ENCODE data around the gene NEUROD2. TPM values are rescaled to one million over a fixed set of nuclear protein-coding genes. Genes with fewer than 3 reads are reported as not detected.

The NEUROD2 gene
- total and polyA plus RNA-seq, 10 of the 15 experiments (the other 5 are each of a cell fraction or from before 2014, with no cell fraction given), result not detected

DNA sequence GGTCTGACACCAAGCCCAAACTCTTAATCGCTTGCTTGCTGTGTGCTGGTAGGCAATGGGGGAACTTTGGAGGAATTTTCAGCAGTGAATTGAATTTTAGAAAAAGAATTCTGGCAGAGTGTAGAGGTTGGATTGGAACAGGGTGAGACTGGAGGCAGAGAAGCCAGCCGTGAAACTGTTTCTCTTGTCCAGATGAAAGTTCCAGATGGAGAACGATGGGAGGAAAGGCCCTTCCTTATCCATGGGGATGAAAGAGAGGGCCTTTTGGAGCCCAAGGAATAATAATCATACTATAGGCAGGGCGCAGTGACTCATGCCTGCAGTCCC, 26.0 kb downstream of the NEUROD2 start:
- CTCF ChIA-PET, result interaction anchor here (0.6 to 1.3 kb wide), 3 partner anchors 27 to 34 kb away, joined by 3 read pairs; no protein-coding TSS in a partner anchor

DNA sequence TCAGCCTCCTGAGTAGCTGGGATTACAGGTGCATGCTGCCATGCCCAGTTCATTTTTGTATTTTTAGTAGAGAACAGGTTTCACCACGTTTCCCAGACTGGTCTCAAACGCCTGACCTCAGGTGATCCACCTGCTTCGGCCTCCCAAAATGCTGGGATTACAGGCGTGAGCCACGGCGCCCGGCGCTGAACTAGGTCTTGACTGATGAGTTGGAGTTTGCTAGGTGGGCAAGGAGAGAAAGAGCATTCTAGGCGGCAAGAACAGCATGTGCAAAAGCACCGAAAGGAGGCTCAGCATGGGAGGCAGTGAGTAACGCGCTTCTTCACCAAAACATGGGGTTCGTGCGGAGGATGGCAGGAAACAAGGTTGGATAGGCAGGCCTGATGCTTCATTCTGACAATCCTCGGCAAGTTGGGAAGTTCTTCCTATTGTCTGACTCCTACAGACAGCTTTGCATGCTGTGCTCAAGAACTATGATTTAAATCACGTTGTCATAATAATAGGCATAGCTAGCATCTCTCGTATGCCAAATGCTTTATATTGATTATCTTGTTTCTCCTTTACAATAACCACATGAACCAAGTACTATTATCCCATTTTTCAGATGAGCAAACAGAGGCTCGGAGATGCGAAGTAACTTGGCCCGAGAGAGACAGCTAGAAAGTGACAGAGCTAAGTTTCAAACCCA, 26.5 kb downstream of the NEUROD2 start:
- Histone ChIP-seq H3K27ac (ENCODE audit: control insufficient read depth, insufficient read depth) (no peak overlapping the region), H3K27me3 (replicated peaks in 1 of 2; ENCODE audit: control insufficient read depth in 2 of 2, insufficient read depth in 2 of 2, low read length in 1 of 2) (peaks cover 0 to 4% of the 10 kb centered on the region in 2 experiments; a peak in 2 of 4 replicates), H3K4me2 (ENCODE audit: control insufficient read depth, insufficient read depth) (no peak overlapping the region), H3K4me1 (ENCODE audit: control insufficient read depth, insufficient read depth, low read length) (no peaks in the 10 kb centered on the region), H2AFZ (ENCODE audit: control insufficient read depth, low read depth, low read length) (no peak overlapping the region), H3K9ac (ENCODE audit: control insufficient read depth, insufficient read depth, low read length) (no peak overlapping the region), H3K9me3 (replicated peaks; ENCODE audit: control insufficient read depth, insufficient read depth, low read length) (no peaks in the 10 kb centered on the region), H3K4me3 (no peak overlapping the region), H4K20me1 (ENCODE audit: control insufficient read depth, insufficient read depth) (no peaks in the 10 kb centered on the region), H3K79me2 (ENCODE audit: control insufficient read depth, insufficient read depth, low read length) (no peaks in the 10 kb centered on the region), H3K36me3 (ENCODE audit: control insufficient read depth in 2 of 2, insufficient read depth in 2 of 2, low read length in 1 of 2) (no peaks in the 10 kb centered on the region)
- TF ChIP-seq CBX5 (IDR thresholded peaks at IDR 0.05; ENCODE audit: low read depth), result no peak
- no peak for TF ChIP-seq FOXM1 (IDR thresholded peaks at IDR 0.05; ENCODE audit: low read depth, low read length)
- no peak for TF ChIP-seq POU2F2 (IDR thresholded peaks at IDR 0.05; ENCODE audit: borderline replicate concordance, low read depth, low read length)
- no peak for TF ChIP-seq RAD21 (IDR thresholded peaks at IDR 0.05; ENCODE audit: insufficient read depth, low read depth, low read length)
- no peak for TF ChIP-seq NR2F1 (conservative IDR thresholded peaks at IDR 0.05)
- no peak for TF ChIP-seq NFYB (IDR thresholded peaks at IDR 0.05; ENCODE audit: insufficient read depth, low read depth, low read length)
- TF ChIP-seq ZNF384 (IDR thresholded peaks at IDR 0.05; ENCODE audit: borderline replicate concordance, low read depth, low read length), result no peak
- TF ChIP-seq LARP7 (IDR thresholded peaks at IDR 0.05), result no peak
- TF ChIP-seq, protein P1, sequence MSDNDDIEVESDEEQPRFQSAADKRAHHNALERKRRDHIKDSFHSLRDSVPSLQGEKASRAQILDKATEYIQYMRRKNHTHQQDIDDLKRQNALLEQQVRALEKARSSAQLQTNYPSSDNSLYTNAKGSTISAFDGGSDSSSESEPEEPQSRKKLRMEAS (IDR thresholded peaks at IDR 0.05; ENCODE audit: low read depth, low read length), result no peak
- in situ Hi-C loops (cut with MboI) (no loop called here), intact Hi-C loops (cut with micrococcal nuclease; ENCODE audit: unreplicated experiment) (no loop called here)
- WGBS (ENCODE audit: insufficient coverage, insufficient replicate concordance, low lambda C conversion rate, missing lambda C conversion rate), result 54% methylated on average over 20 of the region's 20 CpGs
- no peak for ATAC-seq
- BruUV-seq (replicated peaks), result no TSS peak
- no peak for FAIRE-seq
- RAD21 ChIA-PET (ENCODE audit: unreplicated experiment), result no interaction called here
- DNase-seq (ENCODE audit: low read depth, low spot score), result no peak
- POLR2A ChIA-PET, result no interaction called here
- SMC1A ChIA-PET (ENCODE audit: uncharacterized antibody, unreplicated experiment), result no interaction called here
- CTCF ChIA-PET, result interaction anchor here (0.6 to 1.3 kb wide), 3 partner anchors 27 to 34 kb away, joined by 3 read pairs; no protein-coding TSS in a partner anchor

More for the DNA sequence above, 26.0 kb downstream of the NEUROD2 start:
- Histone ChIP-seq H3K27ac (ENCODE audit: control insufficient read depth, insufficient read depth) (no peak overlapping the region), H3K4me1 (ENCODE audit: control insufficient read depth, insufficient read depth, low read length) (no peaks in the 10 kb centered on the region), H3K9me3 (replicated peaks; ENCODE audit: control insufficient read depth, insufficient read depth, low read length) (no peaks in the 10 kb centered on the region), H2AFZ (ENCODE audit: control insufficient read depth, low read depth, low read length) (no peak overlapping the region), H3K79me2 (ENCODE audit: control insufficient read depth, insufficient read depth, low read length) (no peaks in the 10 kb centered on the region), H3K36me3 (ENCODE audit: control insufficient read depth in 2 of 2, insufficient read depth in 2 of 2, low read length in 1 of 2) (no peaks in the 10 kb centered on the region), H3K4me2 (ENCODE audit: control insufficient read depth, insufficient read depth) (no peak overlapping the region), H4K20me1 (ENCODE audit: control insufficient read depth, insufficient read depth) (no peaks in the 10 kb centered on the region), H3K4me3 (no peak overlapping the region), H3K27me3 (replicated peaks in 1 of 2; ENCODE audit: control insufficient read depth in 2 of 2, insufficient read depth in 2 of 2, low read length in 1 of 2) (peaks cover 0 to 1% of the 10 kb centered on the region in 2 experiments; a peak in 2 of 4 replicates), H3K9ac (ENCODE audit: control insufficient read depth, insufficient read depth, low read length) (no peak overlapping the region)
- intact Hi-C loops (cut with micrococcal nuclease; ENCODE audit: unreplicated experiment) (no loop called here), in situ Hi-C loops (cut with MboI) (no loop called here)
- ChIA-PET RAD21 (ENCODE audit: unreplicated experiment) (no interaction called here), POLR2A (no interaction called here), SMC1A (ENCODE audit: uncharacterized antibody, unreplicated experiment) (no interaction called here)
- ATAC-seq (no peak), DNase-seq (ENCODE audit: low read depth, low spot score) (no peak), FAIRE-seq (no peak)
- WGBS (ENCODE audit: insufficient coverage, insufficient replicate concordance, low lambda C conversion rate, missing lambda C conversion rate), result 43% methylated on average over 4 of the region's 4 CpGs
- TF ChIP-seq PAX5 (IDR thresholded peaks at IDR 0.05; ENCODE audit: borderline replicate concordance, low read depth, low read length) (no peak), CBX3 (IDR thresholded peaks at IDR 0.05; ENCODE audit: borderline replicate concordance, low read depth) (no peak), CEBPB (IDR thresholded peaks at IDR 0.05; ENCODE audit: borderline replicate concordance in 1 of 2, low read depth in 2 of 2, low read length in 2 of 2) (no peak), MTA3 (IDR thresholded peaks at IDR 0.05; ENCODE audit: borderline replicate concordance, low read length) (no peak), TBL1XR1 (IDR thresholded peaks at IDR 0.05; ENCODE audit: low read depth, low read length) (no peak)
- BruUV-seq (replicated peaks), result no TSS peak

Data from GM12878 (cell line).